Esophagus (tissue), 2 donors: Measurements from ENCODE around the gene PCDHA5. TPM values are rescaled to one million over a fixed set of nuclear protein-coding genes. Genes with fewer than 3 reads are reported as not detected.
"Not testable (repeated sequence)": the region's sequence is repeated elsewhere in the genome, so short reads cannot be mapped to it uniquely, and the experiment has no call there.

Experiments
- H3K27ac ChIP-seq, 2 donors: one replicate each; pipeline ENCODE4 v1.5.1; 2013; ENCODE audit warnings: low read depth in 2 of 2, mild to moderate bottlenecking in 2 of 2, inconsistent platforms in 1 of 2, low read length in 1 of 2, moderate library complexity in 1 of 2
- H3K27me3 ChIP-seq, 2 donors: one replicate each; pipeline ENCODE4 v1.6.1; 2013; ENCODE audit warnings: low read length in 2 of 2, control low read depth in 1 of 2, mild to moderate bottlenecking in 1 of 2; ENCODE audit not compliant: insufficient read depth in 2 of 2, control insufficient read depth in 1 of 2
- H3K36me3 ChIP-seq, 2 donors: one replicate each; pipeline ENCODE4 v1.6.1; 2013; ENCODE audit warnings: low read length in 1 of 2; ENCODE audit not compliant: control insufficient read depth in 2 of 2, insufficient read depth in 2 of 2
- H3K4me1 ChIP-seq, 2 donors: one replicate each; pipeline ENCODE4 v1.6.1; 2013; ENCODE audit warnings: low read length in 1 of 2; ENCODE audit not compliant: control insufficient read depth in 2 of 2, insufficient read depth in 2 of 2
- H3K4me3 ChIP-seq, 2 donors: one replicate each; pipeline ENCODE4 v1.5.1; 2013; ENCODE audit warnings: low read length in 2 of 2, mild to moderate bottlenecking in 2 of 2, low read depth in 1 of 2, moderate library complexity in 1 of 2
- H3K9me3 ChIP-seq, 2 donors: one replicate each; pipeline ENCODE4 v1.6.1; 2013; ENCODE audit warnings: mild to moderate bottlenecking in 2 of 2, low read depth in 1 of 2, low read length in 1 of 2, moderate library complexity in 1 of 2; ENCODE audit not compliant: control insufficient read depth in 2 of 2, insufficient read depth in 1 of 2
- WGBS, 2 donors: extraction: QIAGEN DNeasy Blood & Tissue Kit; methylation state at CpG; one replicate each; pipeline ENCODE4 v1.1.7; 2013; 5-methylcytosine and 5-hydroxymethylcytosine counted together
- polyA plus RNA-seq, 2 donors: library from polyadenylated mRNA; stranded (reverse); fragments of 200-250 nt; gene quantifications; one replicate each; pipeline ENCODE4 v1.2.3, GENCODE V29; 2013
- donor health status: healthy with polysubstance abuse.
- donor health status: Bipolar disorder and iron deficiency.

PCDHA5 gene
- polyA plus RNA-seq, 2 donors = 0.04 TPM; not detected in 1

GRCh38 chr5:140840978-140841962 lies 19.9 kb downstream of the PCDHA5 start, which contains the start of gene PCDHA8:
Gene PCDHA8, plus strand, starts transcription at chr5:140841187. Its CDS starts 135 bp downstream, at chr5:140841322.
- Histone ChIP-seq H3K4me3 (no peak within 1 kb of the TSS), H3K27me3 (no peaks in the 10 kb centered on the region), H3K4me1 (no peaks in the 10 kb centered on the region), H3K27ac (no peak within 1 kb of the TSS), H3K36me3 (no peaks in the 10 kb centered on the region), H3K9me3 (peaks cover 2 to 24% of the 10 kb centered on the region in 2 donors)
- WGBS, 2 donors = 25 to 32% methylated on average over 41 to 47 of the region's 47 CpGs

- H3K4me1 ChIP-seq = no peaks in the 10 kb centered on the region
- H3K4me3 ChIP-seq = no peak overlapping the region
- 55 to 67% methylated on average over 1 to 87 of the region's 87 CpGs for WGBS, 2 donors
- H3K27ac ChIP-seq = no peak overlapping the region
- peaks cover 0 to 21% of the 10 kb centered on the region in 2 donors for H3K9me3 ChIP-seq
- H3K27me3 ChIP-seq = no peaks in the 10 kb centered on the region
- H3K36me3 ChIP-seq = no peaks in the 10 kb centered on the region
These were observed 21.7 kb downstream of the PCDHA5 start for GRCh38 chr5:140842798-140843733.

GRCh38 chr5:140848139-140849102 lies 27.0 kb downstream of the PCDHA5 start, which contains the start of gene PCDHA9:
Gene PCDHA9, plus strand, starts transcription at chr5:140848382. Its CDS starts 114 bp downstream, at chr5:140848496.
- not testable (repeated sequence) for H3K36me3 ChIP-seq, H3K4me3 ChIP-seq, H3K27ac ChIP-seq, H3K27me3 ChIP-seq, H3K4me1 ChIP-seq
- peaks cover 0 to 20% of the 10 kb centered on the region in 2 donors for H3K9me3 ChIP-seq
- 18 to 24% methylated on average over 10 to 46 of the region's 48 CpGs for WGBS, 2 donors

GRCh38 chr5:140849831-140850634 lies 28.6 kb downstream of the PCDHA5 start:
- not testable (repeated sequence) for H3K27me3 ChIP-seq
- WGBS, 2 donors = 50 to 57% methylated on average over 8 to 101 of the region's 101 CpGs
- H3K9me3 ChIP-seq = peaks cover 0 to 19% of the 10 kb centered on the region in 2 donors

GRCh38 chr5:140855772-140856674 lies 34.6 kb downstream of the PCDHA5 start, which contains the start of gene PCDHA10:
Gene PCDHA10, plus strand, starts transcription at chr5:140855897. Its CDS starts 152 bp downstream, at chr5:140856049.
- Histone ChIP-seq H3K9me3 (peaks cover 0 to 18% of the 10 kb centered on the region in 2 donors), H3K36me3 (no peaks in the 10 kb centered on the region), H3K4me1 (no peaks in the 10 kb centered on the region), H3K4me3 (no peak within 1 kb of the TSS), H3K27me3 (no peaks in the 10 kb centered on the region), H3K27ac (no peak within 1 kb of the TSS)
- 28 to 35% methylated on average over 8 to 44 of the region's 44 CpGs for WGBS, 2 donors

More at GRCh38 chr5:140849831-140850634, 28.6 kb downstream of the PCDHA5 start:
- H3K4me3 ChIP-seq, H3K36me3 ChIP-seq, H3K27ac ChIP-seq, H3K4me1 ChIP-seq: not testable (repeated sequence)

GRCh38 chr5:140857177-140857986 lies 36.0 kb downstream of the PCDHA5 start:
- H3K9me3 ChIP-seq = peaks cover 2 to 27% of the 10 kb centered on the region in 2 donors
- 61 to 68% methylated on average over 13 to 94 of the region's 94 CpGs for WGBS, 2 donors

GRCh38 chr5:140857987-140858240 lies 36.5 kb downstream of the PCDHA5 start:
- no peak overlapping the region for H3K27ac ChIP-seq
- whole genome bisulfite sequencing, 2 donors = 63% methylated on average over 22 of the region's 22 CpGs; no CpG with 5 or more reads in 1 of the 2 donors
- no peaks in the 10 kb centered on the region for H3K27me3 ChIP-seq
- H3K4me1 ChIP-seq = no peaks in the 10 kb centered on the region
- no peak overlapping the region for H3K4me3 ChIP-seq
- no peaks in the 10 kb centered on the region for H3K36me3 ChIP-seq
- peaks cover 7 to 32% of the 10 kb centered on the region in 2 donors for H3K9me3 ChIP-seq

More at GRCh38 chr5:140857177-140857986, 36.0 kb downstream of the PCDHA5 start:
- Histone ChIP-seq H3K4me1 (no peaks in the 10 kb centered on the region), H3K27me3 (no peaks in the 10 kb centered on the region), H3K36me3 (no peaks in the 10 kb centered on the region), H3K27ac (no peak overlapping the region), H3K4me3 (no peak overlapping the region)
